Measurements from ENCODE around the gene TACR1.
"Not testable (repeated sequence)": the region's sequence is repeated elsewhere in the genome, so short reads cannot be mapped to it uniquely, and the experiment has no call there.

Gene TACR1

GRCh38 chr2:75195076-75195691 is 4.1 kb downstream of the TACR1 start:
- no peak overlapping the region for H3K4me3 ChIP-seq (ENCODE audit: low read depth, low read length)

- H3K4me3 ChIP-seq (ENCODE audit: low read depth, low read length), result no peak overlapping the region
These were observed 5.0 kb downstream of the TACR1 start for GRCh38 chr2:75194184-75194868.

GRCh38 chr2:75192496-75192895 is 6.8 kb downstream of the TACR1 start:
- no peak overlapping the region for H3K4me3 ChIP-seq (ENCODE audit: low read depth, low read length)

- no peak overlapping the region for H3K4me3 ChIP-seq (ENCODE audit: low read depth, low read length)
These were observed 8.9 kb downstream of the TACR1 start for GRCh38 chr2:75190271-75190990.

GRCh38 chr2:75186821-75187220 is 12.5 kb downstream of the TACR1 start:
- H3K4me3 ChIP-seq (ENCODE audit: low read depth, low read length), result no peak overlapping the region

GRCh38 chr2:75182606-75183005 is 16.7 kb downstream of the TACR1 start:
- H3K4me3 ChIP-seq (ENCODE audit: low read depth, low read length), result no peak overlapping the region

- H3K4me3 ChIP-seq (ENCODE audit: low read depth, low read length), result no peak overlapping the region
These were observed 18.8 kb downstream of the TACR1 start for GRCh38 chr2:75180476-75180875.

- H3K4me3 ChIP-seq (ENCODE audit: low read depth, low read length), result no peak overlapping the region
These were observed 21.9 kb downstream of the TACR1 start for GRCh38 chr2:75177427-75177826.

- H3K4me3 ChIP-seq (ENCODE audit: low read depth, low read length), result no peak overlapping the region
These were observed 23.9 kb downstream of the TACR1 start for GRCh38 chr2:75175456-75175855.

GRCh38 chr2:75174981-75175380 is 24.3 kb downstream of the TACR1 start:
- H3K4me3 ChIP-seq (ENCODE audit: low read depth, low read length), result no peak overlapping the region

- H3K4me3 ChIP-seq (ENCODE audit: low read depth, low read length), result no peak overlapping the region
These were observed 24.8 kb downstream of the TACR1 start for GRCh38 chr2:75174519-75174918.

GRCh38 chr2:75173740-75174139 is 25.6 kb downstream of the TACR1 start:
- no peak overlapping the region for H3K4me3 ChIP-seq (ENCODE audit: low read depth, low read length)

- not testable (repeated sequence) for H3K4me3 ChIP-seq (ENCODE audit: low read depth, low read length)
These were observed 27.9 kb downstream of the TACR1 start for GRCh38 chr2:75171423-75171822.

- no peak overlapping the region for H3K4me3 ChIP-seq (ENCODE audit: low read depth, low read length)
These were observed 28.4 kb downstream of the TACR1 start for GRCh38 chr2:75170889-75171288.

- H3K4me3 ChIP-seq (ENCODE audit: low read depth, low read length), result no peak overlapping the region
These were observed 31.1 kb downstream of the TACR1 start for GRCh38 chr2:75168186-75168585.

- no peak overlapping the region for H3K4me3 ChIP-seq (ENCODE audit: low read depth, low read length)
These were observed 32.8 kb downstream of the TACR1 start for GRCh38 chr2:75166491-75166890.

GRCh38 chr2:75162897-75163296 is 36.4 kb downstream of the TACR1 start:
- H3K4me3 ChIP-seq (ENCODE audit: low read depth, low read length), result no peak overlapping the region

- H3K4me3 ChIP-seq (ENCODE audit: low read depth, low read length), result no peak overlapping the region
These were observed 37.1 kb downstream of the TACR1 start for GRCh38 chr2:75162259-75162658.

GRCh38 chr2:75157435-75157834 is 41.9 kb downstream of the TACR1 start:
- H3K4me3 ChIP-seq (ENCODE audit: low read depth, low read length), result no peak overlapping the region

GRCh38 chr2:75155115-75155514 is 44.2 kb downstream of the TACR1 start:
- no peak overlapping the region for H3K4me3 ChIP-seq (ENCODE audit: low read depth, low read length)

GRCh38 chr2:75153221-75153620 is 46.1 kb downstream of the TACR1 start:
- no peak overlapping the region for H3K4me3 ChIP-seq (ENCODE audit: low read depth, low read length)

GRCh38 chr2:75152243-75152642 is 47.1 kb downstream of the TACR1 start:
- H3K4me3 ChIP-seq (ENCODE audit: low read depth, low read length), result not testable (repeated sequence)
